Measurements from ENCODE around the gene LRRC36. TPM values are rescaled to one million over a fixed set of nuclear protein-coding genes. Genes with fewer than 3 reads are reported as not detected.

LRRC36 gene
- polyA plus RNA-seq, 1 donor (not counting 4 experiments of a cell fraction or from before 2014, with no cell fraction given), result not detected

DNA sequence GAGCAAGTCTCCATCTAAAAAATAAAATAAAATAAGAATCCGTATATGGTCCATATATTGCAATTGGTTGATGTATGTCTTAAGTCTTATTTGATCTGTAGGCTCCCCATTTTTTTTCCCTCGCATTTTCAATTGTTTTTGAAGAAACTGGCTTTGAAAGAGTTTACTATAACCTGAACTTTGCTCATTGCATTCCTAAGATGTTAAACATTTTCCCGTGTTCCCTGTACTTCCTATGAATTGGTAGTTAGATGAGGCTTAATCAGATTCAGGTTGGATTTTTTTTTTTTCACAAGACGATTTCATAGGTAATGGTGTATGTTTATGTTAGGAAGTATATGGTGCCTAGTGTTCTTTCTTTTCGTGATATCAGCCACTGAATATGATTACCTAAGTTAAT lies 3.3 kb downstream of the LRRC36 start:
- Histone ChIP-seq H3K9ac (ENCODE audit: control insufficient read depth, extremely low read depth, insufficient read depth, low read length) (no peak overlapping the region), H3K27me3 (ENCODE audit: control insufficient read depth, extremely low read depth, insufficient read depth, low read length) (peaks cover 17% of the 10 kb centered on the region), H3K9me1 (ENCODE audit: control insufficient read depth, extremely low read depth, insufficient read depth, low read length) (no peaks in the 10 kb centered on the region), H3K79me2 (ENCODE audit: control insufficient read depth, insufficient read depth, low read length) (no peaks in the 10 kb centered on the region), H4K20me1 (ENCODE audit: control insufficient read depth, extremely low read depth, insufficient read depth, low read length) (no peaks in the 10 kb centered on the region), H3K4me2 (ENCODE audit: control insufficient read depth, extremely low read depth, insufficient read depth, low read depth, low read length) (no peak overlapping the region), H3K36me3 (ENCODE audit: control insufficient read depth in 2 of 2, extremely low read depth in 1 of 2, insufficient read depth in 2 of 2, low read length in 2 of 2) (no peaks in the 10 kb centered on the region), H3K27ac (ENCODE audit: control insufficient read depth, insufficient read depth, low read length) (no peak overlapping the region), H3K4me1 (ENCODE audit: control insufficient read depth, extremely low read depth, insufficient read depth, low read length) (peaks cover 3% of the 10 kb centered on the region), H2AFZ (ENCODE audit: control insufficient read depth, low read length) (no peak overlapping the region), H3K9me3 (ENCODE audit: control insufficient read depth, low read depth, low read length) (no peaks in the 10 kb centered on the region), H3K4me3 (ENCODE audit: control insufficient read depth in 2 of 3, extremely low read depth in 1 of 3, insufficient read depth in 2 of 3, low read depth in 1 of 3, low read length in 3 of 3) (no peak overlapping the region)
- dilution Hi-C loops (cut with MboI; ENCODE audit: extremely low pct_ligation_motif_present, low sequenced_read_pairs), result no loop called here
- no peak for DNase-seq (ENCODE audit: low read depth, low spot score)
- TF ChIP-seq EZH2 (IDR thresholded peaks at IDR 0.05; ENCODE audit: low read length), result no peak
- TF ChIP-seq, protein P1, sequence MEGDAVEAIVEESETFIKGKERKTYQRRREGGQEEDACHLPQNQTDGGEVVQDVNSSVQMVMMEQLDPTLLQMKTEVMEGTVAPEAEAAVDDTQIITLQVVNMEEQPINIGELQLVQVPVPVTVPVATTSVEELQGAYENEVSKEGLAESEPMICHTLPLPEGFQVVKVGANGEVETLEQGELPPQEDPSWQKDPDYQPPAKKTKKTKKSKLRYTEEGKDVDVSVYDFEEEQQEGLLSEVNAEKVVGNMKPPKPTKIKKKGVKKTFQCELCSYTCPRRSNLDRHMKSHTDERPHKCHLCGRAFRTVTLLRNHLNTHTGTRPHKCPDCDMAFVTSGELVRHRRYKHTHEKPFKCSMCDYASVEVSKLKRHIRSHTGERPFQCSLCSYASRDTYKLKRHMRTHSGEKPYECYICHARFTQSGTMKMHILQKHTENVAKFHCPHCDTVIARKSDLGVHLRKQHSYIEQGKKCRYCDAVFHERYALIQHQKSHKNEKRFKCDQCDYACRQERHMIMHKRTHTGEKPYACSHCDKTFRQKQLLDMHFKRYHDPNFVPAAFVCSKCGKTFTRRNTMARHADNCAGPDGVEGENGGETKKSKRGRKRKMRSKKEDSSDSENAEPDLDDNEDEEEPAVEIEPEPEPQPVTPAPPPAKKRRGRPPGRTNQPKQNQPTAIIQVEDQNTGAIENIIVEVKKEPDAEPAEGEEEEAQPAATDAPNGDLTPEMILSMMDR (optimal IDR thresholded peaks at IDR 0.05 in 1 of 3, IDR thresholded peaks at IDR 0.05 in 1 of 3, conservative IDR thresholded peaks at IDR 0.05 in 1 of 3; ENCODE audit: extremely low read depth in 1 of 3, insufficient read depth in 2 of 3, low read length in 3 of 3), result no peak
- FAIRE-seq, result no peak

GRCh38 chr16:67333315-67333714 lies 6.7 kb downstream of the LRRC36 start:
- Histone ChIP-seq H3K4me3 (ENCODE audit: control insufficient read depth in 2 of 3, extremely low read depth in 1 of 3, insufficient read depth in 2 of 3, low read depth in 1 of 3, low read length in 3 of 3) (no peak overlapping the region), H3K79me2 (ENCODE audit: control insufficient read depth, insufficient read depth, low read length) (no peaks in the 10 kb centered on the region), H3K27me3 (ENCODE audit: control insufficient read depth, extremely low read depth, insufficient read depth, low read length) (no peaks in the 10 kb centered on the region), H3K9me3 (ENCODE audit: control insufficient read depth, low read depth, low read length) (no peaks in the 10 kb centered on the region), H3K36me3 (ENCODE audit: control insufficient read depth in 2 of 2, extremely low read depth in 1 of 2, insufficient read depth in 2 of 2, low read length in 2 of 2) (no peaks in the 10 kb centered on the region), H4K20me1 (ENCODE audit: control insufficient read depth, extremely low read depth, insufficient read depth, low read length) (no peaks in the 10 kb centered on the region), H3K9ac (ENCODE audit: control insufficient read depth, extremely low read depth, insufficient read depth, low read length) (no peak overlapping the region), H3K27ac (ENCODE audit: control insufficient read depth, insufficient read depth, low read length) (no peak overlapping the region), H2AFZ (ENCODE audit: control insufficient read depth, low read length) (no peak overlapping the region), H3K9me1 (ENCODE audit: control insufficient read depth, extremely low read depth, insufficient read depth, low read length) (no peaks in the 10 kb centered on the region), H3K4me2 (ENCODE audit: control insufficient read depth, extremely low read depth, insufficient read depth, low read depth, low read length) (no peak overlapping the region), H3K4me1 (ENCODE audit: control insufficient read depth, extremely low read depth, insufficient read depth, low read length) (peaks cover 3% of the 10 kb centered on the region)
- dilution Hi-C loops (cut with MboI; ENCODE audit: extremely low pct_ligation_motif_present, low sequenced_read_pairs), result no loop called here
- FAIRE-seq (no peak), DNase-seq (ENCODE audit: low read depth, low spot score) (no peak)
- TF ChIP-seq EZH2 (IDR thresholded peaks at IDR 0.05; ENCODE audit: low read length), result no peak
- TF ChIP-seq, protein P1 (optimal IDR thresholded peaks at IDR 0.05 in 1 of 3, IDR thresholded peaks at IDR 0.05 in 1 of 3, conservative IDR thresholded peaks at IDR 0.05 in 1 of 3; ENCODE audit: extremely low read depth in 1 of 3, insufficient read depth in 2 of 3, low read length in 3 of 3), result no peak

Data from keratinocyte (primary cell).